IPS-11a (cell line): ENCODE data around the gene SYPL1.

ENCODE experiments used
- H3K4me3 ChIP-seq: one replicate; pipeline ENCODE4 v1.5.1; 2013; ENCODE audit warnings: low read depth, low read length, control low read depth

The SYPL1 gene

GRCh38 chr7:106053109-106053508 lies 59.0 kb downstream of the SYPL1 start:
- no peak overlapping the region for H3K4me3 ChIP-seq

- no peak overlapping the region for H3K4me3 ChIP-seq
Measured at GRCh38 chr7:106052681-106053080, 59.4 kb downstream of the SYPL1 start.

GRCh38 chr7:106050746-106051117 lies 61.4 kb downstream of the SYPL1 start:
- no peak overlapping the region for H3K4me3 ChIP-seq

- H3K4me3 ChIP-seq: no peak overlapping the region
Measured at GRCh38 chr7:106050002-106050745, 61.9 kb downstream of the SYPL1 start.

GRCh38 chr7:106049139-106049752 lies 62.9 kb downstream of the SYPL1 start:
- H3K4me3 ChIP-seq: no peak overlapping the region

- H3K4me3 ChIP-seq: no peak overlapping the region
Measured at GRCh38 chr7:106048706-106049020, 63.4 kb downstream of the SYPL1 start.

GRCh38 chr7:106047818-106048705 lies 64.0 kb downstream of the SYPL1 start:
- no peak overlapping the region for H3K4me3 ChIP-seq

GRCh38 chr7:106047184-106047583 lies 64.9 kb downstream of the SYPL1 start:
- no peak overlapping the region for H3K4me3 ChIP-seq

- no peak overlapping the region for H3K4me3 ChIP-seq
Measured at GRCh38 chr7:106045586-106045985, 66.5 kb downstream of the SYPL1 start.

GRCh38 chr7:106045139-106045538 lies 67.0 kb downstream of the SYPL1 start:
- H3K4me3 ChIP-seq: no peak overlapping the region

GRCh38 chr7:106042196-106042611 lies 69.9 kb downstream of the SYPL1 start:
- no peak overlapping the region for H3K4me3 ChIP-seq

GRCh38 chr7:106041140-106041717 lies 70.9 kb downstream of the SYPL1 start:
- H3K4me3 ChIP-seq: no peak overlapping the region
